A673 (cell line): ENCODE data around the gene PPP1R12C.

ENCODE experiments used
- CTCF ChIP-seq: fragments of 300-800, 200-600 bp; sonication (generic); conservative IDR thresholded peaks from 2 replicates; pipeline ENCODE4 v1.5.1; 2017; ENCODE audit warnings: low read depth, mild to moderate bottlenecking, antibody characterized with exemption, low read length, moderate library complexity, mixed read lengths
- EZH2 ChIP-seq: fragments of 200-600 bp; sonication (generic); IDR thresholded peaks from 2 replicates; pipeline ENCODE4 v1.6.1; 2017; ENCODE audit warnings: borderline replicate concordance, low read depth, mild to moderate bottlenecking, mixed read lengths, antibody characterized with exemption, low read length; ENCODE audit not compliant: poor library complexity, severe bottlenecking

DNA sequence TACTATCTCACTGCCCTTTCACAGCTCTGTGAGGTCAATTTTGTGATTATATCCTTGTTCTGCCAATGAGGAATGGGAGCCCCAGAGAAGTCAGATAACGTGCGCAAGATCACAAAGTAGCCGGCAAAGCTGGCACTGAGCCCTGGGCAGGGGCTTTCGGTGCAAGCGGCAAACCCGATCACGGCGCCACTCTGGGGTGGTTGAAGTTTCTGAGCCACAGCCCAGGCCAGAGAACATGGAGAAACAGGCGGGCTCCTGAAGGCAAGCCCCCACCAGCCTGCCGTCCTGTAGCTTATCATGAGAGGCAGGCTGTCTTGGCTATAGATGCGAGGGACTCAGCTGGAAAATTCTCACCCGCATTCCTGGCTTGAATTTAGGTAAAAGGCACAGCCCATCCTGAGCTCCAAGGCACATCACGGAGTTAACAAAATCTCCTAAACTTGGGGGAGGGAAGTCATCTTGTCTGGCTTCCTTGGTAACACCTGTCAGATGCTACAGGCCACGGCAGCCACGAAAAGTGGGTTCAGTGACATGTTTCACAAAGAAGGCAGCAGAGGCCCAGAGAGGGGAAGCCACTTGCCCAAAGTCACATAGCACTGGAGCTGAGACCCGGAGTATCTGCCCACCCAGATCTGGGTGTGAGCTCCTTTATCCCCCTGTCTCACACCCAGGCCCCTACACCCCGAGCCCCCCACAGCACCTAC, 19.1 kb upstream of the PPP1R12C start:
- TF ChIP-seq CTCF = no peak
- no peak for TF ChIP-seq EZH2
